Right lobe of liver (tissue), 6 donors: ENCODE measurements around the gene IREB2. TPM values are rescaled to one million over a fixed set of nuclear protein-coding genes. Genes with fewer than 3 reads are reported as not detected.
"Not testable (repeated sequence)": the region's sequence is repeated elsewhere in the genome, so short reads cannot be mapped to it uniquely, and the experiment has no call there.

Experiments
- ATAC-seq, 4 donors: fragments of 200-7000 bp; cut with Tn5 transposase; one replicate each; pipeline ENCODE4 v1.9.1; 2020; ENCODE audit warnings: mild to moderate bottlenecking in 4 of 4, moderate library complexity in 4 of 4
- DNase-seq, 3 donors: peaks; one replicate each; pipeline ENCODE4 v3.0.0-alpha.2; 2020
- H3K27ac ChIP-seq, 3 donors: fragments of 200-600 bp; one replicate each; pipeline ENCODE4 v1.8.0; 2022
- H3K27me3 ChIP-seq, 2 donors: fragments of 200-600 bp; one replicate each; pipeline ENCODE4 v1.8.0; 2022
- H3K36me3 ChIP-seq, 4 donors: fragments of 200-600 bp; sonication (generic) in 1 of 4; one replicate each; pipeline versions ENCODE4 v1.5.1 to v1.8.0; 2017 to 2022; ENCODE audit warnings: control low read depth in 1 of 4
- H3K4me1 ChIP-seq, 4 donors: fragments of 200-600 bp; sonication (generic) in 1 of 4; one replicate each; pipeline versions ENCODE4 v1.5.1 to v1.8.0; 2017 to 2022; ENCODE audit warnings: control low read depth in 1 of 4
- H3K4me3 ChIP-seq, 3 donors: fragments of 200-600 bp; one replicate each; pipeline ENCODE4 v1.8.0; 2022
- H3K9me3 ChIP-seq, 4 donors: fragments of 200-600 bp; sonication (generic) in 1 of 4; one replicate each; pipeline versions ENCODE4 v1.5.1 to v1.8.0; 2017 to 2022; ENCODE audit warnings: control low read depth in 1 of 4
- POLR2A ChIP-seq: fragments of 450-650 bp; IDR thresholded peaks from one replicate; pipeline ENCODE4 v1.6.1; 2017; ENCODE audit warnings: antibody characterized with exemption, mild to moderate bottlenecking
- WGBS: methylation state at CpG from one replicate; pipeline ENCODE4 v1.1.6; 2018; ENCODE audit warnings: low coverage, low lambda C conversion rate; ENCODE audit not compliant: insufficient coverage; ENCODE audit errors: missing lambda C conversion rate; 5-methylcytosine and 5-hydroxymethylcytosine counted together
- intact Hi-C, 2 donors: fragments of 100-400 bp; cut with DNase I; formaldehyde crosslinking; loops; one replicate each; pipeline versions ENCODE4 v1.11.2 to v1.14.1; 2022
- total RNA-seq, 6 experiments: library from RNA; depleted of rRNA in 2 of 6; stranded (reverse); fragments of >200 nt in 2 of 6; fragmentation: NEBNext Ultra II Directional in 3 of 6; extraction: Animal tissue kit (Norgen Biotek cat#: 25700) in 3 of 6; gene quantifications; one replicate each; pipeline versions ENCODE4 v1.1.0 to v1.2.4, GENCODE V29; 2016 to 2023
- TF ChIP-seq, protein P1 (sequence below), 4 donors: fragments of 200-600 bp in 3 of 4; fragments of 450-650 bp in 1 of 4; IDR thresholded peaks; one replicate each; pipeline versions ENCODE4 v1.5.1 to v1.8.0; 2016 to 2022; ENCODE audit warnings: antibody characterized with exemption in 4 of 4, mild to moderate bottlenecking in 2 of 4
- donor health status: DM: no; HTN: yes; CAD: no.
- donor health status: DM: no; HTN: no; CAD: no.
- donor health status: DM: no; HTN: no; CAD: no.
- donor health status: DM: no; HTN: yes; CAD: no.
- donor health status: DM: no; HTN: yes; CAD: no.

Gene IREB2
- total RNA-seq, 6 experiments from 2014 or later, result 17.1 to 36.2 (median 25.6) TPM

- no peak overlapping the region for H3K27ac ChIP-seq
- no peak for ATAC-seq
- WGBS, result 85% methylated on average over 3 of the region's 3 CpGs
- H3K27me3 ChIP-seq, result no peaks in the 10 kb centered on the region
- no peaks in the 10 kb centered on the region for H3K36me3 ChIP-seq
- no peak overlapping the region for H3K4me3 ChIP-seq
- DNase-seq, result no peak
- no peaks in the 10 kb centered on the region for H3K4me1 ChIP-seq
- intact Hi-C loops, result no loop called here
- TF ChIP-seq, protein P1, sequence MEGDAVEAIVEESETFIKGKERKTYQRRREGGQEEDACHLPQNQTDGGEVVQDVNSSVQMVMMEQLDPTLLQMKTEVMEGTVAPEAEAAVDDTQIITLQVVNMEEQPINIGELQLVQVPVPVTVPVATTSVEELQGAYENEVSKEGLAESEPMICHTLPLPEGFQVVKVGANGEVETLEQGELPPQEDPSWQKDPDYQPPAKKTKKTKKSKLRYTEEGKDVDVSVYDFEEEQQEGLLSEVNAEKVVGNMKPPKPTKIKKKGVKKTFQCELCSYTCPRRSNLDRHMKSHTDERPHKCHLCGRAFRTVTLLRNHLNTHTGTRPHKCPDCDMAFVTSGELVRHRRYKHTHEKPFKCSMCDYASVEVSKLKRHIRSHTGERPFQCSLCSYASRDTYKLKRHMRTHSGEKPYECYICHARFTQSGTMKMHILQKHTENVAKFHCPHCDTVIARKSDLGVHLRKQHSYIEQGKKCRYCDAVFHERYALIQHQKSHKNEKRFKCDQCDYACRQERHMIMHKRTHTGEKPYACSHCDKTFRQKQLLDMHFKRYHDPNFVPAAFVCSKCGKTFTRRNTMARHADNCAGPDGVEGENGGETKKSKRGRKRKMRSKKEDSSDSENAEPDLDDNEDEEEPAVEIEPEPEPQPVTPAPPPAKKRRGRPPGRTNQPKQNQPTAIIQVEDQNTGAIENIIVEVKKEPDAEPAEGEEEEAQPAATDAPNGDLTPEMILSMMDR (IDR thresholded peaks at IDR 0.05), result no peak
- TF ChIP-seq POLR2A, result no peak
- no peaks in the 10 kb centered on the region for H3K9me3 ChIP-seq
Observed at GRCh38 chr15:78404125-78404524, 33.9 kb upstream of the IREB2 start.

- H3K9me3 ChIP-seq, H3K4me3 ChIP-seq, ATAC-seq, H3K27ac ChIP-seq, H3K4me1 ChIP-seq, DNase-seq, H3K27me3 ChIP-seq, H3K36me3 ChIP-seq, intact Hi-C loops: not testable (repeated sequence)
- 90% methylated on average over 7 of the region's 7 CpGs for WGBS
Observed at GRCh38 chr15:78404796-78405195, 33.2 kb upstream of the IREB2 start.

DNA sequence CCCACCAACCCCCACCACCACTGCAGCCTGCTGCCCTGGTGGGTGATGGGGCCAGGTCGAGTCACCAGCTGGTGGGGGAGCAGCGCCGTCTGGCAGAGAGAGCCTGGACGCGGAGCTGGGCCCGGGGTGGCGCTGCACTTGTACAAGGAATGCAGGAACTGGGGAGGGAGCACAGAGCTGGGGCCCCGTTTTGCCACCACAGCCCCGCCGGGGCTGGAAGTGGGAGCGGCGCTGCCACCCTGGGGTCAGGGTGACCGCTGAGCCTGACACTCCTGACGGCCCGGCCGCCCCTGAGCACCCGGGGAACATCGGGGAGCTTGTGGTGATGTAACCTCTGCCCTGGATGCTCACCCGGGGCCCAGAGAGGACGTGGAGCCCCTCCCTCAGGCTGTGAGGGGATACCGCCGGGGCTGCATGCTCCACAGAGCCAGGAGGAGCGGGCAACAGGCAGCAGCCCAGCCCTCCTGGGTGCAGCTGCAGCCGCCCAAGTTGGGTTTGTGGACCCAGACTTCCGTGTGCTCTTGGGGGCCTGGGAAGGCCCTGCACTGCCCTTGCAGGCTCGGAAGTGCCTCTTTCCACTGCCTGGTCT is 32.6 kb upstream of the IREB2 start:
- Histone ChIP-seq H3K27ac (no peak overlapping the region), H3K27me3 (no peaks in the 10 kb centered on the region), H3K4me1 (no peaks in the 10 kb centered on the region), H3K36me3 (no peaks in the 10 kb centered on the region), H3K9me3 (no peaks in the 10 kb centered on the region), H3K4me3 (no peak overlapping the region)
- intact Hi-C loops, result no loop called here
- DNase-seq (no peak), ATAC-seq (peak in 1 of 4 donors; percentile 20)
- WGBS, result 20% methylated on average over 1 of the region's 26 CpGs
- TF ChIP-seq, protein P1 (IDR thresholded peaks at IDR 0.05), result no peak
- no peak for TF ChIP-seq POLR2A

DNA sequence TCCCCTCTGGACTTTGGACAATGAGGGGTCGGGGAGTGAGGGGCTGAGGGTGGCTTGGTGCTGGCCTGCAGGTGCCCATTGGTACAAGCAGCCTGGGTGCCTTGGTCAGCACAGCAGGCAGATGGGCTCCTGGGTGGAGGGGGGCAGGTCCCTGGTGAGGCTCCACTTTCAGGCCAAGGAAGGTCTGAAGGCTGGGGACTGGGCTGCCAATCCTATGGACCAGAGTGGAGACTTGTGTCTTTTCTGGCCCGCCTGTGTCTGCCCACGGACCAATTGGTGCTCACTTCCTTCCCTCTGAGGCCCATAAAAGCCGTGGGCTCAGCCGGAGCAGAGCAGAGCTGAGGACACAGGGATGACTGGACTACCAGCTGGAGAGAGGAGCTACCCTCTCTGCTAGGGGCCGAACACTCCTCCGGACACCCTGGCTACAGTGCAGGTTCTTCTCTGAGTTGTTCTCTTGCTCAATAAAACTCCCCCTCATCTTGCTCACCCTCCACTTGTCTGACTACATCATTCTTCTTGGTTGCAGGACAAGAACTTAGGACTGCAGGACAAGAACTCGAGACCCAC is 31.9 kb upstream of the IREB2 start:
- H3K9me3 ChIP-seq, result no peaks in the 10 kb centered on the region
- intact Hi-C loops, result no loop called here
- no peak for DNase-seq

More for the DNA sequence above, 31.9 kb upstream of the IREB2 start:
- no peak overlapping the region for H3K4me3 ChIP-seq
- no peaks in the 10 kb centered on the region for H3K4me1 ChIP-seq
- H3K36me3 ChIP-seq, result no peaks in the 10 kb centered on the region
- no peak overlapping the region for H3K27ac ChIP-seq
- peak in 1 of 4 donors; percentile 28 for ATAC-seq
- 44% methylated on average over 2 of the region's 8 CpGs for WGBS
- no peaks in the 10 kb centered on the region for H3K27me3 ChIP-seq
- TF ChIP-seq, protein P1 (IDR thresholded peaks at IDR 0.05), result no peak
- no peak for TF ChIP-seq POLR2A
